GM20431 (cell line): ENCODE results near the gene GLP2R.

Experiments used
- in situ Hi-C: fragments of 300-500 bp; cut with MseI, MboI; formaldehyde crosslinking; loops from one replicate; pipeline ENCODE4 v1.15.0; 2020; ENCODE audit warnings: low sequenced_read_pairs; ENCODE audit not compliant: unreplicated experiment

The GLP2R gene

GRCh38 chr17:9938764-9939163 lies 113.0 kb downstream of the GLP2R start:
- in situ Hi-C loops, result no loop called here

GRCh38 chr17:9940841-9941240 lies 115.1 kb downstream of the GLP2R start:
- in situ Hi-C loops, result no loop called here

- in situ Hi-C loops, result no loop called here
Observed at GRCh38 chr17:9941305-9941704, 115.6 kb downstream of the GLP2R start.
